GM12878 (cell line): Measurements from ENCODE around the gene CDK17. TPM values are rescaled to one million over a fixed set of nuclear protein-coding genes. Genes with fewer than 3 reads are reported as not detected.

Source experiments
- EED ChIP-seq: sonication (generic); IDR thresholded peaks from 2 replicates; pipeline ENCODE4 v1.6.1; 2016; ENCODE audit warnings: antibody characterized with exemption, low read depth
- FOXK2 ChIP-seq: fragments of 450-650 bp; IDR thresholded peaks from 2 replicates; pipeline ENCODE4 v1.6.1; 2017; ENCODE audit warnings: mild to moderate bottlenecking, moderate library complexity
- HCFC1 ChIP-seq: fragments of 150-350 bp; IDR thresholded peaks from 2 replicates; pipeline ENCODE4 v1.6.1; 2014; ENCODE audit warnings: low read length
- LARP7 ChIP-seq: fragments of 450-650 bp; IDR thresholded peaks from 2 replicates; pipeline ENCODE4 v1.6.1; 2017; ENCODE audit warnings: mild to moderate bottlenecking
- NFYB ChIP-seq: IDR thresholded peaks from 2 replicates; pipeline ENCODE4 v1.6.1; 2011; ENCODE audit warnings: low read depth, mild to moderate bottlenecking, low read length, improper control_type of control experiment, moderate library complexity; ENCODE audit not compliant: insufficient read depth
- RAD51 ChIP-seq: fragments of 450-650 bp; IDR thresholded peaks from 2 replicates; pipeline ENCODE4 v1.6.1; 2016; ENCODE audit warnings: moderate library complexity, mild to moderate bottlenecking, inconsistent platforms
- RFX5 ChIP-seq: IDR thresholded peaks from 2 replicates; pipeline ENCODE4 v1.6.1; 2011; ENCODE audit warnings: low read depth, low read length, improper control_type of control experiment
- SPI1 ChIP-seq: IDR thresholded peaks from 2 replicates; pipeline ENCODE4 v1.6.1; 2011; ENCODE audit warnings: low read depth, mild to moderate bottlenecking, low read length, moderate library complexity, borderline replicate concordance; ENCODE audit not compliant: insufficient read depth
- YBX1 ChIP-seq: fragments of 450-650 bp; IDR thresholded peaks from 2 replicates; pipeline ENCODE4 v1.6.1; 2016; ENCODE audit warnings: antibody characterized with exemption
- YY1 ChIP-seq: IDR thresholded peaks from 2 replicates; pipeline ENCODE4 v1.6.1; 2011; ENCODE audit warnings: low read depth, mild to moderate bottlenecking, low read length
- ZBED1 ChIP-seq: IDR thresholded peaks from 2 replicates; pipeline ENCODE4 v1.6.1; 2016; ENCODE audit warnings: borderline replicate concordance
- polyA plus RNA-seq, 11 experiments: library from polyadenylated mRNA; depleted of rRNA in 4 of 11; unstranded in 6 of 11; stranded (reverse) in 5 of 11; fragments of >200 nt; fragmentation: Nextera tagmentation in 4 of 11; fragmentation: Illumina TruSeq in 1 of 11; extraction: Ambion mirVana in 4 of 11; extraction: Trizol in 1 of 11; gene quantifications; 1 replicate in 1 of 11; 2 replicates in 10 of 11; pipeline versions ENCODE4 v1.2.1 to v1.2.3, GENCODE V29; 2011 to 2016; ENCODE audit warnings: inconsistent platforms in 2 of 11, missing spikeins in 2 of 11, low read depth in 1 of 11
- total RNA-seq, 4 experiments: library from RNA; depleted of rRNA in 3 of 4; stranded (reverse); fragments of >200 nt in 3 of 4; fragmentation: Illumina TruSeq in 1 of 4; extraction: Trizol in 1 of 4; gene quantifications; 2 replicates each; pipeline versions ENCODE4 v1.2.1 to v1.2.3, GENCODE V29; 2013 to 2021
- TF ChIP-seq, protein P1 (sequence below): fragments of 150-350 bp; IDR thresholded peaks from 2 replicates; pipeline ENCODE4 v1.6.1; 2014; ENCODE audit warnings: mild to moderate bottlenecking, low read depth, low read length
- TF ChIP-seq, protein P2 (sequence below): IDR thresholded peaks from 2 replicates; pipeline ENCODE4 v1.6.1; 2012; ENCODE audit warnings: improper control_type of control experiment, low read depth, low read length; ENCODE audit not compliant: insufficient replicate concordance
- TF ChIP-seq, protein P3 (sequence below): fragments of 150-350 bp; IDR thresholded peaks from 2 replicates; pipeline ENCODE4 v1.6.1; 2016; ENCODE audit warnings: low read depth, low read length
- TF ChIP-seq, protein P4 (sequence below): IDR thresholded peaks from 2 replicates; pipeline ENCODE4 v1.6.1; 2012; ENCODE audit warnings: low read depth, low read length, improper control_type of control experiment
- TF ChIP-seq, protein P5 (sequence below): fragments of 450-650 bp; IDR thresholded peaks from 2 replicates; pipeline ENCODE4 v1.6.1; 2017; ENCODE audit warnings: antibody characterized with exemption, mild to moderate bottlenecking, moderate library complexity

CDK17 gene
- total and polyA plus RNA-seq, 10 of the 15 experiments (the other 5 are each of a cell fraction or from before 2014, with no cell fraction given), result 5.6 to 45.6 (median 18.3) TPM

DNA sequence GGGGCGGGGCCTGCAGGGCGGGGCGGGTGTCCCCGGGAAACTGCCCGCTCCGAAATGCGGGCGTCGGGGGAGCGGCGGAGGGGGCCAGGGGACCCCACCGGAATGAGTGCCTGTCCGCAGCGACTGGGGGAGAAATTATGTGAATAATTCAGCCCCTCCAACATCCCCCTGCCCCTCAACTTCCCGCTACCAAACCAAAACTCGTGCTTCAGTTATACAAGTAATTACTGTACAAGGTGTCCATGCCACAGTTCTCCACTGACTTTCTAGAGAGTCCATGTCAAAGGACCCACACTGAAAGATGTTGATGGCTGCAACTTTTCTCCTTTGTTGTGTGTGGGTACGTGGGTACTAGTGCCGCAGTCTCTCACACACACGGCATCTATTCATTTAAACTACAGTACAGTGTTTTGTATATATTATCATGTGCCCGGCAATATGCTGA lies 414 bp upstream of the CDK17 start (continued):
- TF ChIP-seq NFYB, result no peak
- TF ChIP-seq YBX1, result no peak
- TF ChIP-seq FOXK2, result no peak
- TF ChIP-seq, protein P1, sequence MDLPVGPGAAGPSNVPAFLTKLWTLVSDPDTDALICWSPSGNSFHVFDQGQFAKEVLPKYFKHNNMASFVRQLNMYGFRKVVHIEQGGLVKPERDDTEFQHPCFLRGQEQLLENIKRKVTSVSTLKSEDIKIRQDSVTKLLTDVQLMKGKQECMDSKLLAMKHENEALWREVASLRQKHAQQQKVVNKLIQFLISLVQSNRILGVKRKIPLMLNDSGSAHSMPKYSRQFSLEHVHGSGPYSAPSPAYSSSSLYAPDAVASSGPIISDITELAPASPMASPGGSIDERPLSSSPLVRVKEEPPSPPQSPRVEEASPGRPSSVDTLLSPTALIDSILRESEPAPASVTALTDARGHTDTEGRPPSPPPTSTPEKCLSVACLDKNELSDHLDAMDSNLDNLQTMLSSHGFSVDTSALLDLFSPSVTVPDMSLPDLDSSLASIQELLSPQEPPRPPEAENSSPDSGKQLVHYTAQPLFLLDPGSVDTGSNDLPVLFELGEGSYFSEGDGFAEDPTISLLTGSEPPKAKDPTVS, result no peak
- TF ChIP-seq YY1, result 0 out of 2 replicates have a peak, but pooled peaks have one; percentile 20
- no peak for TF ChIP-seq ZBED1
- TF ChIP-seq, protein P2, sequence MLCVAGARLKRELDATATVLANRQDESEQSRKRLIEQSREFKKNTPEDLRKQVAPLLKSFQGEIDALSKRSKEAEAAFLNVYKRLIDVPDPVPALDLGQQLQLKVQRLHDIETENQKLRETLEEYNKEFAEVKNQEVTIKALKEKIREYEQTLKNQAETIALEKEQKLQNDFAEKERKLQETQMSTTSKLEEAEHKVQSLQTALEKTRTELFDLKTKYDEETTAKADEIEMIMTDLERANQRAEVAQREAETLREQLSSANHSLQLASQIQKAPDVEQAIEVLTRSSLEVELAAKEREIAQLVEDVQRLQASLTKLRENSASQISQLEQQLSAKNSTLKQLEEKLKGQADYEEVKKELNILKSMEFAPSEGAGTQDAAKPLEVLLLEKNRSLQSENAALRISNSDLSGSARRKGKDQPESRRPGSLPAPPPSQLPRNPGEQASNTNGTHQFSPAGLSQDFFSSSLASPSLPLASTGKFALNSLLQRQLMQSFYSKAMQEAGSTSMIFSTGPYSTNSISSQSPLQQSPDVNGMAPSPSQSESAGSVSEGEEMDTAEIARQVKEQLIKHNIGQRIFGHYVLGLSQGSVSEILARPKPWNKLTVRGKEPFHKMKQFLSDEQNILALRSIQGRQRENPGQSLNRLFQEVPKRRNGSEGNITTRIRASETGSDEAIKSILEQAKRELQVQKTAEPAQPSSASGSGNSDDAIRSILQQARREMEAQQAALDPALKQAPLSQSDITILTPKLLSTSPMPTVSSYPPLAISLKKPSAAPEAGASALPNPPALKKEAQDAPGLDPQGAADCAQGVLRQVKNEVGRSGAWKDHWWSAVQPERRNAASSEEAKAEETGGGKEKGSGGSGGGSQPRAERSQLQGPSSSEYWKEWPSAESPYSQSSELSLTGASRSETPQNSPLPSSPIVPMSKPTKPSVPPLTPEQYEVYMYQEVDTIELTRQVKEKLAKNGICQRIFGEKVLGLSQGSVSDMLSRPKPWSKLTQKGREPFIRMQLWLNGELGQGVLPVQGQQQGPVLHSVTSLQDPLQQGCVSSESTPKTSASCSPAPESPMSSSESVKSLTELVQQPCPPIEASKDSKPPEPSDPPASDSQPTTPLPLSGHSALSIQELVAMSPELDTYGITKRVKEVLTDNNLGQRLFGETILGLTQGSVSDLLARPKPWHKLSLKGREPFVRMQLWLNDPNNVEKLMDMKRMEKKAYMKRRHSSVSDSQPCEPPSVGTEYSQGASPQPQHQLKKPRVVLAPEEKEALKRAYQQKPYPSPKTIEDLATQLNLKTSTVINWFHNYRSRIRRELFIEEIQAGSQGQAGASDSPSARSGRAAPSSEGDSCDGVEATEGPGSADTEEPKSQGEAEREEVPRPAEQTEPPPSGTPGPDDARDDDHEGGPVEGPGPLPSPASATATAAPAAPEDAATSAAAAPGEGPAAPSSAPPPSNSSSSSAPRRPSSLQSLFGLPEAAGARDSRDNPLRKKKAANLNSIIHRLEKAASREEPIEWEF, result no peak
- TF ChIP-seq, protein P3, sequence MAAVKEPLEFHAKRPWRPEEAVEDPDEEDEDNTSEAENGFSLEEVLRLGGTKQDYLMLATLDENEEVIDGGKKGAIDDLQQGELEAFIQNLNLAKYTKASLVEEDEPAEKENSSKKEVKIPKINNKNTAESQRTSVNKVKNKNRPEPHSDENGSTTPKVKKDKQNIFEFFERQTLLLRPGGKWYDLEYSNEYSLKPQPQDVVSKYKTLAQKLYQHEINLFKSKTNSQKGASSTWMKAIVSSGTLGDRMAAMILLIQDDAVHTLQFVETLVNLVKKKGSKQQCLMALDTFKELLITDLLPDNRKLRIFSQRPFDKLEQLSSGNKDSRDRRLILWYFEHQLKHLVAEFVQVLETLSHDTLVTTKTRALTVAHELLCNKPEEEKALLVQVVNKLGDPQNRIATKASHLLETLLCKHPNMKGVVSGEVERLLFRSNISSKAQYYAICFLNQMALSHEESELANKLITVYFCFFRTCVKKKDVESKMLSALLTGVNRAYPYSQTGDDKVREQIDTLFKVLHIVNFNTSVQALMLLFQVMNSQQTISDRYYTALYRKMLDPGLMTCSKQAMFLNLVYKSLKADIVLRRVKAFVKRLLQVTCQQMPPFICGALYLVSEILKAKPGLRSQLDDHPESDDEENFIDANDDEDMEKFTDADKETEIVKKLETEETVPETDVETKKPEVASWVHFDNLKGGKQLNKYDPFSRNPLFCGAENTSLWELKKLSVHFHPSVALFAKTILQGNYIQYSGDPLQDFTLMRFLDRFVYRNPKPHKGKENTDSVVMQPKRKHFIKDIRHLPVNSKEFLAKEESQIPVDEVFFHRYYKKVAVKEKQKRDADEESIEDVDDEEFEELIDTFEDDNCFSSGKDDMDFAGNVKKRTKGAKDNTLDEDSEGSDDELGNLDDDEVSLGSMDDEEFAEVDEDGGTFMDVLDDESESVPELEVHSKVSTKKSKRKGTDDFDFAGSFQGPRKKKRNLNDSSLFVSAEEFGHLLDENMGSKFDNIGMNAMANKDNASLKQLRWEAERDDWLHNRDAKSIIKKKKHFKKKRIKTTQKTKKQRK, result no peak
- TF ChIP-seq, protein P4, sequence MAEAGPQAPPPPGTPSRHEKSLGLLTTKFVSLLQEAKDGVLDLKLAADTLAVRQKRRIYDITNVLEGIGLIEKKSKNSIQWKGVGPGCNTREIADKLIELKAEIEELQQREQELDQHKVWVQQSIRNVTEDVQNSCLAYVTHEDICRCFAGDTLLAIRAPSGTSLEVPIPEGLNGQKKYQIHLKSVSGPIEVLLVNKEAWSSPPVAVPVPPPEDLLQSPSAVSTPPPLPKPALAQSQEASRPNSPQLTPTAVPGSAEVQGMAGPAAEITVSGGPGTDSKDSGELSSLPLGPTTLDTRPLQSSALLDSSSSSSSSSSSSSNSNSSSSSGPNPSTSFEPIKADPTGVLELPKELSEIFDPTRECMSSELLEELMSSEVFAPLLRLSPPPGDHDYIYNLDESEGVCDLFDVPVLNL, result no peak
- TF ChIP-seq, protein P5, sequence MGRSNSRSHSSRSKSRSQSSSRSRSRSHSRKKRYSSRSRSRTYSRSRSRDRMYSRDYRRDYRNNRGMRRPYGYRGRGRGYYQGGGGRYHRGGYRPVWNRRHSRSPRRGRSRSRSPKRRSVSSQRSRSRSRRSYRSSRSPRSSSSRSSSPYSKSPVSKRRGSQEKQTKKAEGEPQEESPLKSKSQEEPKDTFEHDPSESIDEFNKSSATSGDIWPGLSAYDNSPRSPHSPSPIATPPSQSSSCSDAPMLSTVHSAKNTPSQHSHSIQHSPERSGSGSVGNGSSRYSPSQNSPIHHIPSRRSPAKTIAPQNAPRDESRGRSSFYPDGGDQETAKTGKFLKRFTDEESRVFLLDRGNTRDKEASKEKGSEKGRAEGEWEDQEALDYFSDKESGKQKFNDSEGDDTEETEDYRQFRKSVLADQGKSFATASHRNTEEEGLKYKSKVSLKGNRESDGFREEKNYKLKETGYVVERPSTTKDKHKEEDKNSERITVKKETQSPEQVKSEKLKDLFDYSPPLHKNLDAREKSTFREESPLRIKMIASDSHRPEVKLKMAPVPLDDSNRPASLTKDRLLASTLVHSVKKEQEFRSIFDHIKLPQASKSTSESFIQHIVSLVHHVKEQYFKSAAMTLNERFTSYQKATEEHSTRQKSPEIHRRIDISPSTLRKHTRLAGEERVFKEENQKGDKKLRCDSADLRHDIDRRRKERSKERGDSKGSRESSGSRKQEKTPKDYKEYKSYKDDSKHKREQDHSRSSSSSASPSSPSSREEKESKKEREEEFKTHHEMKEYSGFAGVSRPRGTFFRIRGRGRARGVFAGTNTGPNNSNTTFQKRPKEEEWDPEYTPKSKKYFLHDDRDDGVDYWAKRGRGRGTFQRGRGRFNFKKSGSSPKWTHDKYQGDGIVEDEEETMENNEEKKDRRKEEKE, result no peak
- TF ChIP-seq SPI1, result no peak
- no peak for TF ChIP-seq HCFC1
- no peak for TF ChIP-seq RAD51
- TF ChIP-seq LARP7, result peak; percentile 33; the same call in 1 of the 2 replicates
- no peak for TF ChIP-seq RFX5
- no peak for TF ChIP-seq EED
